GM12878 (cell line): ENCODE results near the gene RRN3. TPM values are rescaled to one million over a fixed set of nuclear protein-coding genes. Genes with fewer than 3 reads are reported as not detected.
A peak's percentile ranks its signal among the peaks of the same experiment; 100 is the strongest.

Experiments
- CHD4 ChIP-seq: fragments of 200-600 bp; sonication (generic); IDR thresholded peaks from 2 replicates; pipeline ENCODE4 v1.6.1; 2016; ENCODE audit warnings: mild to moderate bottlenecking
- FOS ChIP-seq: IDR thresholded peaks from 3 replicates; pipeline ENCODE4 v1.6.1; 2011; ENCODE audit warnings: borderline replicate concordance; ENCODE audit not compliant: insufficient read length; ENCODE audit errors: extremely low read depth
- GABPA ChIP-seq: IDR thresholded peaks from 2 replicates; pipeline ENCODE4 v1.6.1; 2014; ENCODE audit warnings: antibody characterized with exemption, low read depth, mild to moderate bottlenecking, inconsistent platforms
- KDM1A ChIP-seq: fragments of 200-600 bp; sonication (generic); IDR thresholded peaks from 2 replicates; pipeline ENCODE4 v1.6.1; 2016; ENCODE audit warnings: borderline replicate concordance
- NR2F1 ChIP-seq: fragments of 450-650 bp; conservative IDR thresholded peaks from 2 replicates; pipeline ENCODE4 v1.6.1; 2017; ENCODE audit warnings: mild to moderate bottlenecking
- SIX5 ChIP-seq: IDR thresholded peaks from 2 replicates; pipeline ENCODE4 v1.6.1; 2011; ENCODE audit warnings: mild to moderate bottlenecking, low read depth, low read length, moderate library complexity; ENCODE audit not compliant: severe bottlenecking
- TCF12 ChIP-seq: IDR thresholded peaks from 2 replicates; pipeline ENCODE4 v1.6.1; 2011; ENCODE audit warnings: low read depth, mild to moderate bottlenecking, low read length
- ZNF207 ChIP-seq: fragments of 450-650 bp; IDR thresholded peaks from 2 replicates; pipeline ENCODE4 v1.6.1; 2014; ENCODE audit warnings: antibody characterized with exemption, mild to moderate bottlenecking, borderline replicate concordance
- polyA plus RNA-seq, 11 experiments: library from polyadenylated mRNA; depleted of rRNA in 4 of 11; unstranded in 6 of 11; stranded (reverse) in 5 of 11; fragments of >200 nt; fragmentation: Nextera tagmentation in 4 of 11; fragmentation: Illumina TruSeq in 1 of 11; extraction: Ambion mirVana in 4 of 11; extraction: Trizol in 1 of 11; gene quantifications; 1 replicate in 1 of 11; 2 replicates in 10 of 11; pipeline versions ENCODE4 v1.2.1 to v1.2.3, GENCODE V29; 2011 to 2016; ENCODE audit warnings: inconsistent platforms in 2 of 11, missing spikeins in 2 of 11, low read depth in 1 of 11
- total RNA-seq, 4 experiments: library from RNA; depleted of rRNA in 3 of 4; stranded (reverse); fragments of >200 nt in 3 of 4; fragmentation: Illumina TruSeq in 1 of 4; extraction: Trizol in 1 of 4; gene quantifications; 2 replicates each; pipeline versions ENCODE4 v1.2.1 to v1.2.3, GENCODE V29; 2013 to 2021
- TF ChIP-seq, protein P1 (sequence below): fragments of 450-650 bp; IDR thresholded peaks from 2 replicates; pipeline ENCODE4 v1.6.1; 2016; ENCODE audit warnings: mild to moderate bottlenecking
- TF ChIP-seq, protein P2 (sequence below): fragments of 450-650 bp; formaldehyde crosslinking; IDR thresholded peaks from 2 replicates; pipeline ENCODE4 v1.4.0; 2022; ENCODE audit warnings: mild to moderate bottlenecking, moderate library complexity
- TF ChIP-seq, protein P3 (sequence below): fragments of 150-350 bp; IDR thresholded peaks from 2 replicates; pipeline ENCODE4 v1.6.1; 2014; ENCODE audit warnings: mild to moderate bottlenecking, low read depth, low read length
- TF ChIP-seq, protein P4 (sequence below): fragments of 450-650 bp; IDR thresholded peaks from 2 replicates; pipeline ENCODE4 v1.6.1; 2017; ENCODE audit warnings: borderline replicate concordance
- TF ChIP-seq, protein P5 (sequence below), 3 experiments: IDR thresholded peaks in 2 of 3; conservative IDR thresholded peaks in 1 of 3; 2 replicates each; pipeline ENCODE4 v1.5.1; 2011; ENCODE audit warnings: low read depth in 3 of 3, low read length in 3 of 3, mild to moderate bottlenecking in 3 of 3, control low read depth in 2 of 3, moderate library complexity in 2 of 3, inconsistent platforms in 1 of 3, mixed read lengths in 1 of 3; ENCODE audit not compliant: control insufficient read depth in 2 of 3, insufficient read depth in 1 of 3; ENCODE audit errors: extremely low read depth in 1 of 3
- TF ChIP-seq, protein P6 (sequence below): IDR thresholded peaks from 2 replicates; pipeline ENCODE4 v1.6.1; 2011; ENCODE audit warnings: low read depth, low read length, improper control_type of control experiment, borderline replicate concordance

Gene RRN3
- total and polyA plus RNA-seq, 10 of the 15 experiments (the other 5 are each of a cell fraction or from before 2014, with no cell fraction given): 21.9 to 55.5 (median 33.2) TPM

DNA sequence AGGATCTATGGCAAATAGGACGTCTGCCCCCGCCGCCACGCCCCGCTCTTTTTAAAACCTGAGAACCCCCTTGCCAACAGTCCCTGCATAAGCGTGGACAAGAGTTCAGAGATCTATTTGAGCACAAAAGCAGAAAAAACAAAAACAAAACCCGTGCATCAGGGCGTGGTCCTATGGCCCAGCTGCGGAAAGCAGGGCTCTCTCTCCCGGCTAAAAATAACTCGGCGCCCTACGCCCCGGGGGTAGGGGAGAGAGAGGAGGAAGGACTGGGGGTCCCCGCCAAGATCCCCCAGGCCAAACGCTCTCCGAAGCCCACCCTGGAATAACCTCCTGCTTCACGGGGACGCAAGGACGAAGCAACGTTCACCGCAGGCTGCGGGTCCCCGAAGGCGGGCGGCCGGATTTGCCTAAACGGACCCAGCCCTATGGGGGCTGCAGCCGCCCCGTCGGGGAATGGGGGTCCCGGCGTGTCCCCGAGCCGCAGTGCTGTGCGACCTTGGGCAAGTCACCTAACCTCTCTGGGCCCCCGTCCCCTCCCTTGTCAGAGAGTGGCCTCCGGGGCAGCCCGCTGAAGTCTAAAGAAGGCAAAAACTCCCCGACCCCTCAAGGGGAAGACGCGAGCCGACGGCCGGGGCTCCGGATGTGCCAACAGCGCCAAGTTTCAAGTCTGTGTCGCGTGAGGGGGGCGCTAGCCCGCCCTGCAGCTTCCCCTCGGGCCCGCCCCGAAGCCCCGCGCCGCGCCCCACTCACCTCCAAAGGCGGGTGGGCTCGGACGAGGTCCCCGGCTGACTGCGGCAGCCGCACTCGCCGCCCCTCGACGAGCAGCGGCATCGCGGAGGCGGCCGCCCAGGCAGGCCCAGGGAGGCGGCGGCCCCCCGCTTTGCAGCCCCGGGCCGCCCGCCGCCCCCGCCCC lies 38.7 kb downstream of the RRN3 start (continued):
- no peak for TF ChIP-seq KDM1A
- TF ChIP-seq, protein P1, sequence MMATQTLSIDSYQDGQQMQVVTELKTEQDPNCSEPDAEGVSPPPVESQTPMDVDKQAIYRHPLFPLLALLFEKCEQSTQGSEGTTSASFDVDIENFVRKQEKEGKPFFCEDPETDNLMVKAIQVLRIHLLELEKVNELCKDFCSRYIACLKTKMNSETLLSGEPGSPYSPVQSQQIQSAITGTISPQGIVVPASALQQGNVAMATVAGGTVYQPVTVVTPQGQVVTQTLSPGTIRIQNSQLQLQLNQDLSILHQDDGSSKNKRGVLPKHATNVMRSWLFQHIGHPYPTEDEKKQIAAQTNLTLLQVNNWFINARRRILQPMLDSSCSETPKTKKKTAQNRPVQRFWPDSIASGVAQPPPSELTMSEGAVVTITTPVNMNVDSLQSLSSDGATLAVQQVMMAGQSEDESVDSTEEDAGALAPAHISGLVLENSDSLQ: peak; percentile 7; the same call in 1 of the 2 replicates
- TF ChIP-seq CHD4: no peak
- TF ChIP-seq SIX5: no peak
- TF ChIP-seq, protein P2, sequence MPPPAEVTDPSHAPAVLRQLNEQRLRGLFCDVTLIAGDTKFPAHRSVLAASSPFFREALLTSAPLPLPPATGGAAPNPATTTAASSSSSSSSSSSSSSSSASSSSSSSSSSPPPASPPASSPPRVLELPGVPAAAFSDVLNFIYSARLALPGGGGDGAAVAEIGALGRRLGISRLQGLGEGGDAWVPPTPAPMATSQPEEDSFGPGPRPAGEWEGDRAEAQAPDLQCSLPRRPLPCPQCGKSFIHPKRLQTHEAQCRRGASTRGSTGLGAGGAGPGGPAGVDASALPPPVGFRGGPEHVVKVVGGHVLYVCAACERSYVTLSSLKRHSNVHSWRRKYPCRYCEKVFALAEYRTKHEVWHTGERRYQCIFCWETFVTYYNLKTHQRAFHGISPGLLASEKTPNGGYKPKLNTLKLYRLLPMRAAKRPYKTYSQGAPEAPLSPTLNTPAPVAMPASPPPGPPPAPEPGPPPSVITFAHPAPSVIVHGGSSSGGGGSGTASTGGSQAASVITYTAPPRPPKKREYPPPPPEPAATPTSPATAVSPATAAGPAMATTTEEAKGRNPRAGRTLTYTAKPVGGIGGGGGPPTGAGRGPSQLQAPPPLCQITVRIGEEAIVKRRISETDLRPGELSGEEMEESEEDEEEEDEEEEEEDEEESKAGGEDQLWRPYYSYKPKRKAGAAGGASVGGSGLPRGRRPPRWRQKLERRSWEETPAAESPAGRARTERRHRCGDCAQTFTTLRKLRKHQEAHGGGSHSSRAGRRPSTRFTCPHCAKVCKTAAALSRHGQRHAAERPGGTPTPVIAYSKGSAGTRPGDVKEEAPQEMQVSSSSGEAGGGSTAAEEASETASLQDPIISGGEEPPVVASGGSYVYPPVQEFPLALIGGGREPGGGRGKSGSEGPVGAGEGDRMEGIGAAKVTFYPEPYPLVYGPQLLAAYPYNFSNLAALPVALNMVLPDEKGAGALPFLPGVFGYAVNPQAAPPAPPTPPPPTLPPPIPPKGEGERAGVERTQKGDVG: no peak
- TF ChIP-seq, protein P3, sequence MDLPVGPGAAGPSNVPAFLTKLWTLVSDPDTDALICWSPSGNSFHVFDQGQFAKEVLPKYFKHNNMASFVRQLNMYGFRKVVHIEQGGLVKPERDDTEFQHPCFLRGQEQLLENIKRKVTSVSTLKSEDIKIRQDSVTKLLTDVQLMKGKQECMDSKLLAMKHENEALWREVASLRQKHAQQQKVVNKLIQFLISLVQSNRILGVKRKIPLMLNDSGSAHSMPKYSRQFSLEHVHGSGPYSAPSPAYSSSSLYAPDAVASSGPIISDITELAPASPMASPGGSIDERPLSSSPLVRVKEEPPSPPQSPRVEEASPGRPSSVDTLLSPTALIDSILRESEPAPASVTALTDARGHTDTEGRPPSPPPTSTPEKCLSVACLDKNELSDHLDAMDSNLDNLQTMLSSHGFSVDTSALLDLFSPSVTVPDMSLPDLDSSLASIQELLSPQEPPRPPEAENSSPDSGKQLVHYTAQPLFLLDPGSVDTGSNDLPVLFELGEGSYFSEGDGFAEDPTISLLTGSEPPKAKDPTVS: no peak
- peak; percentile 84 for TF ChIP-seq ZNF207
- no peak for TF ChIP-seq GABPA
- 0 out of 2 replicates have a peak, but pooled peaks have one; percentile 40 for TF ChIP-seq NR2F1
- TF ChIP-seq, protein P4, sequence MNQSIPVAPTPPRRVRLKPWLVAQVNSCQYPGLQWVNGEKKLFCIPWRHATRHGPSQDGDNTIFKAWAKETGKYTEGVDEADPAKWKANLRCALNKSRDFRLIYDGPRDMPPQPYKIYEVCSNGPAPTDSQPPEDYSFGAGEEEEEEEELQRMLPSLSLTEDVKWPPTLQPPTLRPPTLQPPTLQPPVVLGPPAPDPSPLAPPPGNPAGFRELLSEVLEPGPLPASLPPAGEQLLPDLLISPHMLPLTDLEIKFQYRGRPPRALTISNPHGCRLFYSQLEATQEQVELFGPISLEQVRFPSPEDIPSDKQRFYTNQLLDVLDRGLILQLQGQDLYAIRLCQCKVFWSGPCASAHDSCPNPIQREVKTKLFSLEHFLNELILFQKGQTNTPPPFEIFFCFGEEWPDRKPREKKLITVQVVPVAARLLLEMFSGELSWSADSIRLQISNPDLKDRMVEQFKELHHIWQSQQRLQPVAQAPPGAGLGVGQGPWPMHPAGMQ: no peak
- TF ChIP-seq, protein P5, sequence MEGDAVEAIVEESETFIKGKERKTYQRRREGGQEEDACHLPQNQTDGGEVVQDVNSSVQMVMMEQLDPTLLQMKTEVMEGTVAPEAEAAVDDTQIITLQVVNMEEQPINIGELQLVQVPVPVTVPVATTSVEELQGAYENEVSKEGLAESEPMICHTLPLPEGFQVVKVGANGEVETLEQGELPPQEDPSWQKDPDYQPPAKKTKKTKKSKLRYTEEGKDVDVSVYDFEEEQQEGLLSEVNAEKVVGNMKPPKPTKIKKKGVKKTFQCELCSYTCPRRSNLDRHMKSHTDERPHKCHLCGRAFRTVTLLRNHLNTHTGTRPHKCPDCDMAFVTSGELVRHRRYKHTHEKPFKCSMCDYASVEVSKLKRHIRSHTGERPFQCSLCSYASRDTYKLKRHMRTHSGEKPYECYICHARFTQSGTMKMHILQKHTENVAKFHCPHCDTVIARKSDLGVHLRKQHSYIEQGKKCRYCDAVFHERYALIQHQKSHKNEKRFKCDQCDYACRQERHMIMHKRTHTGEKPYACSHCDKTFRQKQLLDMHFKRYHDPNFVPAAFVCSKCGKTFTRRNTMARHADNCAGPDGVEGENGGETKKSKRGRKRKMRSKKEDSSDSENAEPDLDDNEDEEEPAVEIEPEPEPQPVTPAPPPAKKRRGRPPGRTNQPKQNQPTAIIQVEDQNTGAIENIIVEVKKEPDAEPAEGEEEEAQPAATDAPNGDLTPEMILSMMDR (IDR thresholded peaks at IDR 0.05 in 2 of 3, conservative IDR thresholded peaks at IDR 0.05 in 1 of 3; ENCODE audit: control insufficient read depth in 2 of 3, extremely low read depth in 1 of 3, insufficient read depth in 1 of 3, low read depth in 3 of 3, low read length in 3 of 3): peak in 2 of 3 experiments; percentile 18 to 21; a peak in 1 of 6 replicates
- TF ChIP-seq TCF12: no peak
- TF ChIP-seq, protein P6, sequence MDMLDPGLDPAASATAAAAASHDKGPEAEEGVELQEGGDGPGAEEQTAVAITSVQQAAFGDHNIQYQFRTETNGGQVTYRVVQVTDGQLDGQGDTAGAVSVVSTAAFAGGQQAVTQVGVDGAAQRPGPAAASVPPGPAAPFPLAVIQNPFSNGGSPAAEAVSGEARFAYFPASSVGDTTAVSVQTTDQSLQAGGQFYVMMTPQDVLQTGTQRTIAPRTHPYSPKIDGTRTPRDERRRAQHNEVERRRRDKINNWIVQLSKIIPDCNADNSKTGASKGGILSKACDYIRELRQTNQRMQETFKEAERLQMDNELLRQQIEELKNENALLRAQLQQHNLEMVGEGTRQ: no peak
- no peak for TF ChIP-seq FOS
